Superior temporal gyrus (tissue), 1 donor: ENCODE results near the gene ARHGEF16.

Source experiments
- DNase-seq: peaks from one replicate; pipeline ENCODE4 v3.0.0-alpha.2; 2016; ENCODE audit errors: extremely low spot score

The ARHGEF16 gene

GRCh38 chr1:3501856-3502640, 47.6 kb downstream of the ARHGEF16 start:
- DNase-seq, result no peak

GRCh38 chr1:3502641-3503524, 48.4 kb downstream of the ARHGEF16 start:
- no peak for DNase-seq

GRCh38 chr1:3503525-3503886, 49.0 kb downstream of the ARHGEF16 start:
- DNase-seq, result no peak

- DNase-seq, result no peak
Measured at GRCh38 chr1:3504151-3504821, 49.8 kb downstream of the ARHGEF16 start.

GRCh38 chr1:3504822-3505153, 50.3 kb downstream of the ARHGEF16 start:
- DNase-seq, result no peak

GRCh38 chr1:3505161-3505560, 50.7 kb downstream of the ARHGEF16 start:
- no peak for DNase-seq

GRCh38 chr1:3506041-3506440, 51.6 kb downstream of the ARHGEF16 start:
- DNase-seq, result no peak

- no peak for DNase-seq
Measured at GRCh38 chr1:3506943-3507342, 52.5 kb downstream of the ARHGEF16 start.

- DNase-seq, result no peak
Measured at GRCh38 chr1:3507636-3508275, 53.3 kb downstream of the ARHGEF16 start.

GRCh38 chr1:3508757-3509415, 54.4 kb downstream of the ARHGEF16 start:
- no peak for DNase-seq

- DNase-seq, result no peak
Measured at GRCh38 chr1:3509721-3510120, 55.3 kb downstream of the ARHGEF16 start.

GRCh38 chr1:3510136-3510955, 55.9 kb downstream of the ARHGEF16 start:
- no peak for DNase-seq

- no peak for DNase-seq
Measured at GRCh38 chr1:3510956-3511250, 56.4 kb downstream of the ARHGEF16 start.

- DNase-seq, result no peak
Measured at GRCh38 chr1:3511306-3511705, 56.8 kb downstream of the ARHGEF16 start.

GRCh38 chr1:3511856-3512255, 57.4 kb downstream of the ARHGEF16 start:
- no peak for DNase-seq

- DNase-seq, result no peak
Measured at GRCh38 chr1:3514404-3514803, 59.9 kb downstream of the ARHGEF16 start.

- DNase-seq, result no peak
Measured at GRCh38 chr1:3515272-3515671, 60.8 kb downstream of the ARHGEF16 start.

- DNase-seq, result no peak
Measured at GRCh38 chr1:3515774-3516480, 61.5 kb downstream of the ARHGEF16 start.

- DNase-seq, result no peak
Measured at GRCh38 chr1:3516481-3516869, 62.0 kb downstream of the ARHGEF16 start.
